ENCODE measurements around the gene MRPS34. TPM values are rescaled to one million over a fixed set of nuclear protein-coding genes. Genes with fewer than 3 reads are reported as not detected.

MRPS34 gene
- total RNA-seq, 1 donor from 2014 or later: 41.6 TPM

- DNase-seq (ENCODE audit: low read depth): peak; percentile 21
These were observed 8.9 kb upstream of the MRPS34 start for GRCh38 chr16:1781758-1782407.

GRCh38 chr16:1781254-1781653 lies 8.3 kb upstream of the MRPS34 start:
- no peak for DNase-seq (ENCODE audit: low read depth)

- no peak for DNase-seq (ENCODE audit: low read depth)
These were observed 7.7 kb upstream of the MRPS34 start for GRCh38 chr16:1780677-1781072.

- no peak for DNase-seq (ENCODE audit: low read depth)
These were observed 7.1 kb upstream of the MRPS34 start for GRCh38 chr16:1779741-1780676.

- no peak for DNase-seq (ENCODE audit: low read depth)
These were observed 6.3 kb upstream of the MRPS34 start for GRCh38 chr16:1779234-1779701.

- DNase-seq (ENCODE audit: low read depth): no peak
These were observed 5.6 kb upstream of the MRPS34 start for GRCh38 chr16:1778200-1779179.

GRCh38 chr16:1777375-1778199 lies 4.7 kb upstream of the MRPS34 start:
- no peak for DNase-seq (ENCODE audit: low read depth)

GRCh38 chr16:1776991-1777374 lies 4.0 kb upstream of the MRPS34 start:
- no peak for DNase-seq (ENCODE audit: low read depth)

GRCh38 chr16:1776672-1776955 lies 3.7 kb upstream of the MRPS34 start:
- DNase-seq (ENCODE audit: low read depth): no peak

GRCh38 chr16:1775846-1776671 lies 3.1 kb upstream of the MRPS34 start:
- no peak for DNase-seq (ENCODE audit: low read depth)

- DNase-seq (ENCODE audit: low read depth): no peak
These were observed 2.3 kb upstream of the MRPS34 start for GRCh38 chr16:1775006-1775845.

GRCh38 chr16:1774448-1774780 lies 1.5 kb upstream of the MRPS34 start:
- no peak for DNase-seq (ENCODE audit: low read depth)

GRCh38 chr16:1773703-1774447 lies 941 bp upstream of the MRPS34 start:
- no peak for DNase-seq (ENCODE audit: low read depth)

GRCh38 chr16:1772362-1772907 lies 499 bp downstream of the MRPS34 start, which contains the start of gene EME2:
Gene EME2 (plus strand): TSS chr16:1772810. CDS start chr16:1773228, 418 bp downstream.
- DNase-seq (ENCODE audit: low read depth): no peak

- no peak for DNase-seq (ENCODE audit: low read depth)
These were observed 1.0 kb downstream of the MRPS34 start for GRCh38 chr16:1771864-1772361.

- DNase-seq (ENCODE audit: low read depth): no peak
These were observed 1.6 kb downstream of the MRPS34 start, which contains the start of gene NME3 for GRCh38 chr16:1771188-1771863. Gene NME3 (minus strand): TSS chr16:1771543. CDS start chr16:1771534, 9 bp downstream.

Data from renal cortical epithelial cell (primary cell).